UCSD-AML1 (cell line): ENCODE results near the gene TTLL8.
"Not testable (repeated sequence)": the region's sequence is repeated elsewhere in the genome, so short reads cannot be mapped to it uniquely, and the experiment has no call there.

Experiments
- DNase-seq: peaks from one replicate; lab custom pipeline; 2025; ENCODE audit not compliant: unreplicated experiment; lab: John Stamatoyannopoulos, UW

Gene TTLL8

DNA sequence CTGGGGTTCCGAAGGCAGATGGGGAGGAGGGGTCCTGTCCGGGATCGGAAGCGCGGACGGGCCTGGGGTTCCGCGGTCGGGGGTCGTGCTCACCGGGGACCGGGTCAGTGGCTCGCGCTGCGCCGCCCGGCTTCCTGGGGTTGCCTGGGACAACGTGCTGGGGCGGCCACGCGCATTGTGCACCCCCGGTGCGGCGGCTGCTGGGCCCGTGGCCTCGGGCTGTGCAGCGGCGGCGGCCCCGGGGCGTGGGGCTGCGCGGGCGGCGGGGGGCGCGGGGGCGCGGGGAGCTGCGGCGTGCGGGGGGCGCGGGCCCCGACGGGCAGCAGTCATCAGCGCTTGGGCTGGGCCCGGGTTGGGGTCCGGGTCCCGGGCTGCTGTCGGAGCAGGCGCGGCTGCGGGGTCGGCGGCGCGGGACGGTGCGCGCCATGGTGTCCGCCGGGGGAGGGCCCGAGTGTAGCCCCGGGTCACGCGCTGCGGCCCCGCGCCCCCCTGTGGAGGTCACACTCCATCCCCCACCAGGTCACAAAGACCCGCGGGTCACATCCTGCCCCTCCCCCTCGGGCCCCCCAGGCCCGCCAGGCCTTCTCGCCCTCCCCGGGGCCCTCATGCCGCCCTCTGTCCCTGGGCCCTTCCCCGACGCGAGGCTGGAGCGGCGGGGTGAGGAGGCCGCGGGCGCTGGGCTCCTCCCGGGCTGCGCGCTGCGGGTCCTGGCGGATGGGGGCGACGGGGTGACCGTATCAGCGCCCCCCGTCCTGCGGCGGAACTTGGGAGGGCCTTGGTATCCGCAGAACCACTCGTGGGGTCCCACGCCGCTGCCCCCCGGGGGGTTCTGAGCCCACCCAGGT lies at the start of gene TTLL8:
TSS of gene TTLL8 (minus strand) at position 238 of the 845 bp plus-strand sequence.
- no peak for DNase-seq

DNA sequence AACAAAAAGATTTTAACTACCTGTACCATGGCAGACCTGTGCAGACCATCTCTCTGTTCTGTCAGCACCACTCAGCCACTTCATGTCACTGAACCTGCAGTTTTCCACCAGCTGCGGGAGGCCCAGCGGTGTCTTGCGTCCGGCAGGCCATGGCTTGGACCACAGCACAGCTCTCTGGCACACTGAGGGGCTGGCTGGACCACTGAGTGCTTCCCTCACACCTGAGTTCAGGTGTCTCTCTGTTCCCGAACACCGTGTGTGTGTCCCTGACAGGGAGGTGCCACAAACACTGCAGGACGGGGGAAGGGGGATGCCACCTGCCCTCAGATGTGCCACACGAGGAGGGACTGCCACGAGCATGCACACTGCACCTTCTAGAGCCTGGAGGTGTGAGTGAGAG lies 49.4 kb upstream of the TTLL8 start:
- no peak for DNase-seq

DNA sequence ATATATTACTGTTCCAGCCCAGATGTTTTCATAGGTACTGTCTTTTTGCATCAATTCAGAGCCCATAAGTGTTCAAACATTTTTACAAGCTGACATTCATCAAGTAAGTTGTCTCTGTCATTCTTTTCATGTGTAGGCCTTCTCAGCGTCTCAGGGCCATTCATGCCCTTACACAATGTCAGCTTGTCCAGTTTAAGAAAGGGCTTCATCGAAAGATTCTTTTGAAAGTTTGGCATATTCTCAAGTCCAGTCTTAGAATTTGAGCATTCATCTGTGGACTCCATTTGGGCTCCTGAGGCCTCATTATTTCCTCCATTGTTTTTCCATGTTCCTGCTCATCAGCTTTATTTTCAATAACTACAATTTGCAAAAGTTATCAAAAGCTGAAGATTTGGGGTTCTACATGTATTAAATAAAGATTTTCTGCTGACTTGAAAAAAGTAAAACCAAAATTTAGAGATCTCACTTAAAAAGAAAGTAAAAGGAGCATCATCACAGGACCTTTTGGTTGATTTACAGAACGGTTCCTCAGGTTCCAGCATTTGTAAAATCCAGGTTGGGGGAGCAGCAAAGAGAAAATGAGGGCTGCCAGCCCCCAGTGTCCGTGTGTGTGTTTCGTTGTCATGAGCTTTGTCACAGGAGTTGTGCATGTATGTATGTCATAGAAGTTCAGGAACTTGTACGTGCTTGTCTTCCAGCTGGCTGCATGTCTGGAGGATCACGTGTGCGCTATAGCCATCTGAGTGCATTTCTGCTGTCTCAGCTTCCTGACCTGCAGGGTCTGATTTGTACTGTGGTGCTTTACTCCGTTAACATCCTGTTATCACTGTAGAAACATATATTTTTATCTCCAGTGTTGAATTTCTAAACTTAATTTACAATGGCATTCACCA lies 47.4 kb upstream of the TTLL8 start:
- DNase-seq: peak; percentile 52

DNA sequence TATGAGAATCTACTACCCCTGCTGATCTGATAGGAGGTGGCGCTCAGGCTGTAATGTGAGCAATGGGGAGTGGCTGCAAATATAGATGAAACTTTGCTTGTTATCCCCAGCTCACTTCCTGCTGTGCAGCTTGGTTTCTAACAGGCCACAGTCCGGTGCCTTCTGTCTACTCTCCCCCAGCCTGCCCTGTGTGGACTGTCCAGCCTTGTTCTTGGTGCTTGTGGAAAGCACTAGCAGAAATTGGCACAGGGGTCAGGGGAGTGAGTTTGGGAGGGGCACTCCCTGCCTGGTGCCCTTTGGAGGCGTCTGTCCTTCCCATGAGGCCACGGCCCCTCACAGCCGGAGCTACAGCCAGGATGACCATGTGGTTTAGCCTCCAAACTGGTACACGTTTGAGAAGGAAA lies 46.0 kb upstream of the TTLL8 start:
- peak; percentile 37 for DNase-seq

DNA sequence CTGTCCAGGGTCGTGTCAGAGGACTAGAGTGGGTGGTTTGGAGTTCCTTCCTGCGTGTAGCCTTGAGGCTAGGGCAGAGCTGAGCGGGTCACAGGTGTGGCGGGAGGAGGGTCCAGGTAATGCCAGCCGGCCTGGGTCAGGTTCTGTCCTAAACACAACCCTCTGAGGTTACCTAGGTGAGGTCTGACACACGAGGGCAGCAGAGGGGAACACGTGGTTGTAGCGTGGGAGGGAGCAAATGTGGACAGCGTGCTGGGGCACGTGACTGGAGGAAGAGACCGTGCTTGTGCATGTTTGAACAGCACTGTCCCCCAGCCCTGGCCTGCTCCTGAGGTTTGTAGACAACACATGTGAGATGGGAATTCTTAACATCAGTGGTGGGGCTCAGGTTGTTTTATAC lies 44.8 kb upstream of the TTLL8 start:
- DNase-seq: peak; percentile 44

DNA sequence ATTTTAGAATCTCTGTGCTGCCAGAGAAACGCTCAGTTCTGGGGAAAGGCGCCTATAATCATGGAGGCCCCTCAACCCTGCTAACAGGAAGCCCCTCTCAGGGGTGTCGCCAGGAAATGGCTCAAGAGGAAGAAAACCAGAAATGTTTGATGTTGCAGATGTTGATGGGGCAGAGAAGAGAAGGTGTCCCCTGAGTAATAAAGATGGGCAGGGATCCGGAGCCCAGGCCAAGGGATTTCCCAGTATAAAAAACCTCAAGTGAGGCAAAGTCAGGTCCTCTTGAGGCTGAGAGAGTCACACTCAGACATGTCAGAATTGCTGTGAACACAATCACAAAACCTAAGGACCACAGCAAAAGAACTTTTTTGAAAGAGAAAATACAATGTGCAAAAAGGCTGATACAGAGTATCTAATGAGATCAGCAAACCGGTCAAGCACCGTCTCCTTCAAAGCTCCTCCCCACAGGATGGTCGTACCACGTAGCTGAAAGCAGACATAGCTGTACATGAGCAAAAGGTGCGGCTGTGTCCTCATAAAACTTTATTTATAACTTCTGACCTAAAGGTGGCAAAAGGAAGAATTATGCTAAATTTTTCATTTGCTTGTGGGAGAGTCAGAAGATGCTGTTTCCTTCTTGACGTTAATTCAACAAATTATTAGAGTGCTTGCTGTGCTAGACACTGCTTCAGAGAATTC lies 43.9 kb upstream of the TTLL8 start:
- DNase-seq: no peak

DNA sequence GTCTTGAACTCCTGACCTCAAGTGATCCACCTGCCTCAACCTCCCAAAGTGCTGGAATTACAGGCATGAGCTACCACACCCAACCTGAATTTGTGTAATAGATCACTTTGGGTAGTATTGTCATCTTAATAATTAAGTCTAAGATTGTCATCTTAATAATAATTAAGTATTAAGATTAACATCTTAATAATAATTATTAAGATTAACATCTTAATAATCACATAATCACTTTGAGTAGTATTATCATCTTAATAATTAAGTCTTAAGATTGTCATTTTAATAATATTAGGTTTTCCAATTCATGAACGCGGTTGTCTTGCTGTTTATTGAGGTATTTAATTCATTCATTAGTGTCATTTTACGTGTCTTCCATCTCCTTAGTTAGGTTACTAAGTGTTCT lies 40.0 kb upstream of the TTLL8 start:
- DNase-seq: no peak

DNA sequence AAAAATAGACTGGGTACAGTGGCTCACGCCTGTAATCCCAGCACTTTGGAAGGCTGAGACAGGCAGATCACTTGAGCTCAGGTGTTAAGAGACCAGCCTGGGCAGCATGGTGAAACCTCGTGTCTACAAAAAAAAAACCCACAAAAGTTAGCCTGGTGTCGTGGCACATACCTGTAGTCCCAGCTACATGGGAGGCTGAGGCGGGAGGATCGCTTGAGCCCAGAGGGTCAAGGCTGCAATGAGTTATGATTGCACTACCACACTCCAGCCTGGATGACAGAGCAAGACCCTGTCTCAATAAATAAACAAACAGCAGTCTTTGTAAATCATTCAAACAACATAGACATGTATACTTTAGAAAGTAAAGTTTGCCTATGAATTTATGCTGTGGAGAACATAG lies 34.2 kb upstream of the TTLL8 start:
- DNase-seq: no peak

DNA sequence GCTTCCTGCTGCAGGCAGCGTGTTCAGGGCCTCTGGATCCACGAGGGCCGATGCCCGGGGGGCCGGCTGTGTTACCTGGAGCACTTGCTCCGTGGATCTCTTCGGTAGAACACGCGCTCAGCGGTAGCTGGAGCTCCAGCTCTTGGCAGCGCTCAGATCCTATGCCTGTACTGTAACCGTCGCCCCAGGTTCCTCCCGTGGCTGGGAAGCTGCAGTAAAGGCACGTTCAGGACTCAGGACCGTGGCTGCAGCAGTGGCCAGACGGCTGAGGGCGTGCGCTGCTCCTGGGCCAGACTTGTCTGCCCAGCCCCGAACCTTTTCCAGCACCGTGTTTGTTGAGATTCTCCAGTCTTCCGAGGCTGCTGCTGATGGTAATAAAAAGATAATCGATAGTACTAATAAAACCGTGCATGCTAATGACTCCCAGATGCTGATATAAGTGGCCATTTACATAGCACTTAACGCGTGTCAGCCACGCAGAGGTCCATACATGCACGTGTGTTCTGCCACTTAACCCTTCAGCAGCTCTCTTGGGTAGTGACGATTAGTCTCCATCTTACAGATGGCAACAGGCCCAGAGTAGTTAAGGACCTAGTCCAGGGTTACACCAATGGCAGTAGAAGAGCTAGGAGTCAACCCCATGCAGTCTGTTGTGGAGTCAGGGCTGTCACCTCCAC lies 33.1 kb upstream of the TTLL8 start:
- DNase-seq: no peak

DNA sequence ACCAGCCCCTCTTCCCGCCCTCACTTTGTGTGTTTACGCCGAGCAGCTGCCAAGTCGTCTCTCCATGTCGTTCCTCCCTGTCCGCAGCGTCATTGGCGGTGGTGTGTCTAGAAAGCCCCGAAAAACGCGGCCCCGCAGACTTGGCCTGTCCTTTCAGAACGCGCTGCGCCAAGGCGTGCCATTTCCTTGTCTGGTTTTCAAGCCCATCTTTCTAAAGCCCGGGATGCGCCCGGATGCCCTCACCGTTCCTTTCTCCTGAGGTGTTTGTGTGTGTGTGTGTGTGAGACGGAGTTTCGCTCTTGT lies 32.3 kb upstream of the TTLL8 start:
- DNase-seq: no peak

DNA sequence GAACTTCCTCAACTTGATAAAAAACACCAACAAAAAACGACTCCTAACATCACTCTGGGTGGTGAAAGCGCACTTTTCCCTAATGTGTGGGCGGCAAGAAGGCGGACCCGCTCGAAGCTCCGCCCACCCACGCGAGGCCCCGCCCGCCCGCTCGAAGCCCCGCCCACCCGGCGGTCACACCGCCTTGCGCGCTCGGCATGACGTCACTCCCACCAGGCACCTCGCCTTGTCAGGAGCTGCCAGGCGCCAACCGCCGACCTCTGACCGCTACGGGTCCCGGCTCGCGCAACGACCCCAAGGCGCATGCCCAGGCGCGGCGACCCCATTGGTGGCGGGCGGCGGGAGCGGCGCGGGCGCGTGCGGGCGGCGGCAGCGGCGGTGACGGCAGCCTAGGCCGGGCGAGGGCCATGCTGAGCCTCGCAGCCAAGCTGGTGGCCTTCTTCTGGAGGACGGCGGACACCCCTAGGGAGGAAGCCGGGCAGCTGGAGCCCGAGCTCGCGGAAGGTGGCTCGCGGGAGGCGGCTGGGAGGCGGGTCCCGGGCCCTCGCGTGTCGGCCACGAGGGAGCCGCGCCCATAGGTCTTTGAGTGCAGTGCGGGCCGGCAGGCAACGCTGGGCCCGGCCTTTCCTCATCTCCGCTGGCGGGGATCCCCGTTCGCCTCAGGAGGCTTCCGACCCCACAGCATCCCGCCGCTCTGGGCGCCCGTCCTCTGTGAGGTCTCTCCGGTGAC lies 31.7 kb upstream of the TTLL8 start, which contains the start of gene MOV10L1:
TSS of gene MOV10L1 (plus strand) at position 325 of the 730 bp plus-strand sequence. CDS start at position 408, 83 bp downstream.
- DNase-seq: no peak

DNA sequence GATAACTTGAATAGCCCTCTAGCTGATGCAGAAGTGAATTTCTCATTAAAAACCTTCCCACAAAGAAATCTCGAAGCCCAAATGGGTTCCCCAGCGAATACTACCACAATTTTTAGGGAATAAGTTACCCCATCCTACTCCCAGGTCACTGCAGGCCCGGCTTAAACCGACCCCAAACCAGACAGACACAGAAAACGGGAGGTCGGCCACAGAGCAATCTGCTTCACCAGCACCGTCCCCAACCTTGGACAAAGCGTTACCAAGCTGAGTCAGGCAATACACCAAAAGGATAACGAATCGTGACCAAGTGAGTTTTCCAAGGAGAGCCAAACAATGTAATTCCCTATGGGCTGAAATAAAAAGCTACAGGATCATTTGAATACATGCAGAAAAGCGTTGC lies 31.1 kb upstream of the TTLL8 start:
- no peak for DNase-seq

DNA sequence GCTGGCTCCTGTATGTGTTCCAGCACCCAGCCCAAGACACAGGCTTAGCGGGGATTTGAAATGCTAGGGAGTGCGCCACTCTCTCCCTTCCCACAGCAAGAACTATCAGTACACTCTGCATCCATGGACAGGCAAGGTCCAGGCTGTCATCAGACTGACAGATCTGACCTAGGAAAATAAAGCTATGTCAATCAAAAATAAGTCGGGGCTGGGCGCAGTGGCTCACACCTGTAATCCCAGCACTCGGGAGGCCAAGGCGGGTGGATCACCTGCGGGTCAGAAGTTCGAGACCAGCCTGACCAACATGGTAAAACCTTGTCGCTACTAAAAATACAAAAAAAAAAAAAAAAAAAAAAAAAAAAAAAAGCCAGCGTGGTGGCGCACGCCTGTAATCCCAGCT lies 30.0 kb upstream of the TTLL8 start:
- DNase-seq: no peak

DNA sequence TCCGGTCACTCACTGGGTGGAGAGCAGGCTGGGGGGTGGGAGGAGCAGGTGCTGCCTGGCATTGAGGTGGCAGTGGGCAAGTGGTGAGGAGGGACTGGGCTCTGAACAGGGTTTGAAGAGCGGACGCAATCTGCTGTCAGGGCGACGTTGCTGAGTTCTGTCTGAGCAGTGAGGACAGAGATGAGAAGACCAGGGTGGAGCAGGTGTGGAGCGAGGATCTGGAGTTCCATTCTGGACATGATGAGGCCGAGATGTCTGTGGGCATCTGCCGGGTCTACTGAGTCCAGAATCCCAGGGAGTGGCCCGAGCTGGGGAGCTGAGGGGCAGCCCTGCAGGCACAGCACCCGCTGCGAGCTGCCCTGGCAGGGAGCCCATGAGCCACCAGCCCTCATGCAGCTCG lies 29.5 kb upstream of the TTLL8 start:
- DNase-seq: no peak

DNA sequence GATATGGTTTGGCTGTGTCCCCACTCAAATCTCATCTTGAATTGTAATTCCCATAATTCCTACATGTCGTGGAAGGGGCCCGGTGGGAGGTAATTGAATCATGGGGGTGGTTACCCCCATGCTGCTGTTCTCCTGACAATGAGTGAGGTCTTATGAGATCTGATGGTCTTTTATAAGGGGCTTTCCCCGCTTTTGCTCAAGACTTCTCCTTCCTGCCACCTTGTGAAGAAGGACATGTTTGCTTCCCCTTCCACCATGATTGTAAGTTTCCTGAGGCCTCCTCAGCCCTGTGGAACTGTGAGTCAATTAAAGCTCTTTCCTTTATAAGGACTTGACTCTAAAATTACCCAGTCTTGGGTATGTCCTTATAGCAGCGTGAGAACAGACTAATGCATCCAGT lies 28.9 kb upstream of the TTLL8 start:
- DNase-seq: not testable (repeated sequence)

DNA sequence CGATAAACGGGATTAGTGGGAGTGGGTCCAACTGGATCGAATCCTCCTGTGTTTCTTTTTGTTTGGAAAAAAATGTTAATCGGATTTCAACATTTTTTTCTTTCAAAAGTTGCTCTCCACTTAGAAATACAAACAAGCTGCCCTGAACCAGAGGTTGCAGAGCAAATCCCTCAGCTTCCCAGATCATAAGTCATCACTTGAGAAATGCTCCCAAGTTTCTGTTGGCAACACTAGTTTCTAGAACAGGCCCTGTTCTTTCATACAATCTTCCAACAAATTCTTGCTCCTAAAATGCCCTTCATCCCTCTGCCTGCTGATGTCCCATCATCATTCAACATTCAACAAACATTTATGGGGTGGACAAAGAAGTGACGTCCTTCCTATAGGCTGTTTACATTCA lies 28.4 kb upstream of the TTLL8 start:
- DNase-seq: no peak

DNA sequence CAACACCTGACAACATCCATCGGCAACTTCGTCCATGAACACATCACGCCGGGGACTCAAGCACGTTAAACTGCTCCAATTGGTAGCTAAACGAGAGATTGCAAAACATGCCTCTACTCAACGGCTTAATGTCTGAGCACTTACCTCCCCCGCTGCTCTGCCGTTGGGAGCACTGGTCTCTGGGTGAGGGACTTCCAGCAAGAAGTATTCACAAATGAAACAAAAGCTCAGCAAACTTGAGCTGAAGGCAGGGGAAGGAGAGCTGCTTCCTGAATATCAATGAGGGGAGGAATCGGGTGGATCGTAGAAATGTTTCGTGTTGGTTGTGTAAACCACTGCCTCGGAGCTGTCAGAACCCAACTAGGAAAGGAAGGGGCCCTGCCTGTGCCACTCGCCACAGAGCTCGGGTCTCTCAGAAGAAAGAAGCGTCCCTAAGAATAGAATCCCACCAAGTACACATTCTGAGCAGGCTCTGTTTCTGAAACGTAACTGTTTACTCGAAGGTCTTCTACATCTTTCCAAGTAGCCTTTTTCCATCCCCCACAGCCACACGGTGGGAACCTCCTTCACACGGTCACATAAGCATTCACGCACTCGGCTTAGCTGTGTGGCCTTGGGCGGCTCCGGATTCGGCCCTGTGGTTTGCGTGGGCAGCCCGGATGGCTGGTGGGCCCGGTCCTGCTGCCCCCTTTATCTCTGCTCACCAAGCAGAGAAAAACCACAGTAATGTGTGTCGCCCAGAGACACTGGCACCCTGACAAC lies 27.3 kb upstream of the TTLL8 start, which contains the start of gene MLC1:
TSS of gene MLC1 (minus strand) at position 216 of the 762 bp plus-strand sequence. CDS start 524 bp downstream, outside the sequence.
- peak; percentile 81 for DNase-seq

DNA sequence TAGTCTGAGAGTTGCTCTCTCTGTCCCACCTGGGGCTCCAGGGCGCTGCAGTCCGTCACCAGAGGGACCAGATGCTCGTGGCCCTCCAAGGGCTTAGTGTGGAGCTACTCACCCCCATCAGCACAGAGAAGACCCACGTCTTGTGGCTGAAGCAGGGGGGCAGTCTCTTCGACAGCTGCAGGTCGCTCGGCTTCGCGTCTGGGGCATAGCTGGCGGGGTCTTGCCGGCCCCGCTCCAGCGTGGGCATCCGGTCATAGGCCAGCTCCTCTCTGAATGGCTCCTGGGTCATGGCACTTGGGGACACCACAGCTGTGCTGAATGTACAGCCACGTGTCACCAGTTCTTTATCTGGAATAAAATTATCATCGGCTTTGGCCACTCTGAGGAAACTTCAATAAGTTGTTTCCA lies 26.5 kb upstream of the TTLL8 start:
- peak; percentile 32 for DNase-seq

DNA sequence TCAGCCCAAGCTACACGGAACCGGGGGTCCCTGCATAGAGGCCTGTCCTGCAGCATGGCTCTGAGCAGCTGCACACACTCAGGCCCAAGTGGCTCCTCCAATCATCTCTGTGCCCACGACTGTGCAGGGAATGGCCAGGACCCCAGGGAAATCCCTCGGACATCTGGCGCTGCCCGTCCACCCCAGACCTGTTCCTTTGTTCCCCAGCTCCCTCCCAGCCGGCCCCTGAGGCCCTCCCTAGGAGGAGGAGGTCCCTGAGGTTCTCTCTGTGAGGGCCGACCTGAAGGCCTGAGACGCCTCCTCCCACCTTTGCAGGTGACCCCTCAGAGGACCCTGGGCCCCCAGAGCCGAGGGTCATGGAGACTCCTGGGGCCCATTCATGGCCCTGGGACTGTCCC lies 26.0 kb upstream of the TTLL8 start:
- DNase-seq: no peak
